Pancreas (tissue), 10 donors: ENCODE results near the gene PAM. TPM values are rescaled to one million over a fixed set of nuclear protein-coding genes. Genes with fewer than 3 reads are reported as not detected.

Experiments
- ATAC-seq, 4 donors: fragments of 200-7000 bp; cut with Tn5 transposase; one replicate each; pipeline versions ENCODE4 v1.8.0 to v1.9.1; 2020; ENCODE audit warnings: mild to moderate bottlenecking in 4 of 4, moderate library complexity in 4 of 4
- DNase-seq, 6 donors: peaks; one replicate each; pipeline ENCODE4 v3.0.0-alpha.2; 2020
- FAIRE-seq: peaks from 2 replicates; lab custom pipeline; 2012; peaks lifted over from hg19 to GRCh38; lab: Jason Lieb, UNC
- H3K27ac ChIP-seq, 4 donors: fragments of 200-600 bp; sonication (generic); 1 replicate in 3 of 4; 2 replicates in 1 of 4; pipeline versions ENCODE4 v1.5.0 to v1.8.0; 2020
- H3K27me3 ChIP-seq, 4 donors: fragments of 200-600 bp; one replicate each; pipeline ENCODE4 v1.8.0; 2021
- H3K36me3 ChIP-seq, 3 donors: fragments of 200-600 bp; sonication (generic) in 1 of 3; one replicate each; pipeline versions ENCODE4 v1.5.0 to v1.8.0; 2020 to 2021
- H3K4me1 ChIP-seq, 3 donors: fragments of 200-600 bp; one replicate each; pipeline ENCODE4 v1.8.0; 2021
- H3K4me3 ChIP-seq, 4 donors: fragments of 200-600 bp; sonication (generic) in 2 of 4; one replicate each; pipeline versions ENCODE4 v1.5.0 to v1.8.0; 2020 to 2021
- H3K9me3 ChIP-seq, 4 donors: fragments of 200-600 bp; one replicate each; pipeline ENCODE4 v1.8.0; 2021
- WGBS, 2 donors: extraction: QIAGEN DNeasy Blood & Tissue Kit; methylation state at CpG; one replicate each; pipeline ENCODE4 v1.1.7; 2013; 5-methylcytosine and 5-hydroxymethylcytosine counted together
- intact Hi-C, 3 donors: fragments of 100-400 bp; cut with DNase I; formaldehyde crosslinking; loops; one replicate each; pipeline versions ENCODE4 v1.11.1 to v1.14.2; 2022
- polyA plus RNA-seq, 2 donors: library from polyadenylated mRNA; stranded (reverse); fragments of 200-250 nt; gene quantifications; one replicate each; pipeline ENCODE4 v1.2.3, GENCODE V29; 2013
- total RNA-seq, 6 donors: library from RNA; stranded (reverse); fragmentation: NEBNext Ultra II Directional in 4 of 6; extraction: Animal tissue kit (Norgen Biotek cat#: 25700) in 4 of 6; gene quantifications; one replicate each; pipeline versions ENCODE4 v1.2.1 to v1.2.4, GENCODE V29; 2021 to 2023
- TF ChIP-seq, protein P1 (sequence below), 4 donors: fragments of 200-600 bp; sonication (generic) in 3 of 4; IDR thresholded peaks; one replicate each; pipeline versions ENCODE4 v1.5.0 to v1.8.0; 2021; ENCODE audit warnings: antibody characterized with exemption in 4 of 4
- donor health status: healthy with polysubstance abuse.
- donor health status: DM: no; HTN: no; CAD: no; lungs with moderate emphysema.
- donor health status: DM: no; HTN: no; CAD: no.
- donor health status: control.
- donor health status: control.
- donor health status: Bipolar disorder and iron deficiency.
- donor health status: DM: yes; HTN: yes; CAD: no.
- donor health status: DM: no; HTN: no; CAD: no.
- donor health status: DM: no; HTN: no; CAD: no.
- donor health status: DM: yes; HTN: yes; CAD: no.

PAM gene
- total and polyA plus RNA-seq, 8 donors = 47.0 to 242 (median 85.8) TPM

DNA sequence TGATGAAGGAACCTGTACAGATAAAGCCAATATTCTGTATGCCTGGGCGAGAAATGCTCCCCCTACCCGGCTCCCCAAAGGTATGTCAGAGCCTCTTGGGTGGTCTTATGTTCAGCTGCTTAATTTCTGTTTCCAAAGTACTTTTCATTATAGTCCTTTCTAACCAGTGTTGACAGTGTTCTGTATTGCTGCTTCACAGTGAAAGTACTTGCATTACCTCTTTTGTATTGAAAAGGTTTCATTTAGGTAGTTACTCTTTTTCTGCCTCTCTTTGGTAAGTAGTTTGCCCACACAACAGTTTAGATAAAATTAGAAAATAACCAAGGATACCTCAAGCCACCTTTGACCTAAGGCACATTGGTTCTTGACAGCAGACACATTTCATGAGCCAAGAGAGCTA lies 169.9 kb downstream of the PAM start:
- ATAC-seq = no peak
- FAIRE-seq = no peak
- no peak for DNase-seq
- H3K4me3 ChIP-seq = no peak overlapping the region
- peaks cover 0 to 3% (median 0%) of the 10 kb centered on the region in 3 donors for H3K4me1 ChIP-seq
- intact Hi-C loops = no loop called here
- TF ChIP-seq, protein P1, sequence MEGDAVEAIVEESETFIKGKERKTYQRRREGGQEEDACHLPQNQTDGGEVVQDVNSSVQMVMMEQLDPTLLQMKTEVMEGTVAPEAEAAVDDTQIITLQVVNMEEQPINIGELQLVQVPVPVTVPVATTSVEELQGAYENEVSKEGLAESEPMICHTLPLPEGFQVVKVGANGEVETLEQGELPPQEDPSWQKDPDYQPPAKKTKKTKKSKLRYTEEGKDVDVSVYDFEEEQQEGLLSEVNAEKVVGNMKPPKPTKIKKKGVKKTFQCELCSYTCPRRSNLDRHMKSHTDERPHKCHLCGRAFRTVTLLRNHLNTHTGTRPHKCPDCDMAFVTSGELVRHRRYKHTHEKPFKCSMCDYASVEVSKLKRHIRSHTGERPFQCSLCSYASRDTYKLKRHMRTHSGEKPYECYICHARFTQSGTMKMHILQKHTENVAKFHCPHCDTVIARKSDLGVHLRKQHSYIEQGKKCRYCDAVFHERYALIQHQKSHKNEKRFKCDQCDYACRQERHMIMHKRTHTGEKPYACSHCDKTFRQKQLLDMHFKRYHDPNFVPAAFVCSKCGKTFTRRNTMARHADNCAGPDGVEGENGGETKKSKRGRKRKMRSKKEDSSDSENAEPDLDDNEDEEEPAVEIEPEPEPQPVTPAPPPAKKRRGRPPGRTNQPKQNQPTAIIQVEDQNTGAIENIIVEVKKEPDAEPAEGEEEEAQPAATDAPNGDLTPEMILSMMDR (IDR thresholded peaks at IDR 0.05) = no peak
- H3K36me3 ChIP-seq = no peaks in the 10 kb centered on the region
- no peaks in the 10 kb centered on the region for H3K27me3 ChIP-seq
- H3K27ac ChIP-seq = no peak overlapping the region
- 90 to 93% methylated on average over 2 of the region's 2 CpGs for WGBS, 2 donors
- H3K9me3 ChIP-seq = no peaks in the 10 kb centered on the region

DNA sequence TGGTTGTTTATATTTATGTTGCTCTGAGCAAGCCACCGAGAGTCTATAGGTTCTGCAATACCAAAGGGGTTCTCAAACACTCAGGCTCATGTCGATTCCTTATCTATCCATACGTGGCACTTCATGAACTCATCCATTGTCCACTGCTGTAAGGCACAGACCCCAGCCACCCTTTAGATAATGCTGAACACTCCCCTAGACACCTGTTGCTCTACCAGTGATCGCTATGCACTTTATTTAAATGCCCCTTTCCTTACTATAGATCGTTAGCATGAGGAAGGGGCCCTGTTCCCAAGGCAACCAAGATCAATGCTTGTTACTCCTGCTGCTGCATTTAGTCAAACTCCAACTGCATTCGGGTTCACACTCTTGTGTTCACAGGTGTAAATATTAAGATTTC lies 171.9 kb downstream of the PAM start:
- 81 to 83% methylated on average over 6 of the region's 6 CpGs for WGBS, 2 donors
- Histone ChIP-seq H3K27ac (no peak overlapping the region), H3K9me3 (no peaks in the 10 kb centered on the region), H3K27me3 (no peaks in the 10 kb centered on the region), H3K4me1 (no peaks in the 10 kb centered on the region), H3K4me3 (no peak overlapping the region), H3K36me3 (no peaks in the 10 kb centered on the region)
- no peak for DNase-seq
- no peak for FAIRE-seq
- no peak for ATAC-seq
- intact Hi-C loops = no loop called here
- TF ChIP-seq, protein P1 (IDR thresholded peaks at IDR 0.05) = no peak

DNA sequence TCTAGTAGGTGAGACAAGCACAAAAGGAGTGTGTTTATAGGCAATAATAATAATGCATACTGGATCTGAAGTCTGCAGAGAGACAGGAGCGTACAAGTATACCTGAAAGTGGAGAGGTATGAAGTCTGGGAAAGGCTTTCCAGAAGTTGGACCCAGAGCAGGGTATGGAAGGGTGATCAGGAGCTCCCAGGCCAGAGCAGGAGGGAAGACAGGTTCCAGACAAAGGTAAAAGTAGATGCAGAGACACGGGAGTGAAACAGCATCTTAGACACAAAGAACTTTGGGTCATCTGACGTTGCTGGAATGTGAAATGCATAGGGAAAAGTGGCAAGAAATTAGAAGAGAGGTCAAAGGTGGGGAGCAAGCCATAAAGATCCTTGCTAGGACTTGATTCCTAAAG lies 175.1 kb downstream of the PAM start:
- intact Hi-C loops = no loop called here
- H3K27me3 ChIP-seq = no peaks in the 10 kb centered on the region
- TF ChIP-seq, protein P1 (IDR thresholded peaks at IDR 0.05) = no peak
- no peaks in the 10 kb centered on the region for H3K9me3 ChIP-seq
- FAIRE-seq (no peak), DNase-seq (no peak), ATAC-seq (no peak)
- H3K4me1 ChIP-seq = no peaks in the 10 kb centered on the region
- no peak overlapping the region for H3K4me3 ChIP-seq
- no peak overlapping the region for H3K27ac ChIP-seq
- WGBS, 2 donors = 95 to 96% methylated on average over 3 of the region's 3 CpGs
- H3K36me3 ChIP-seq = no peaks in the 10 kb centered on the region

DNA sequence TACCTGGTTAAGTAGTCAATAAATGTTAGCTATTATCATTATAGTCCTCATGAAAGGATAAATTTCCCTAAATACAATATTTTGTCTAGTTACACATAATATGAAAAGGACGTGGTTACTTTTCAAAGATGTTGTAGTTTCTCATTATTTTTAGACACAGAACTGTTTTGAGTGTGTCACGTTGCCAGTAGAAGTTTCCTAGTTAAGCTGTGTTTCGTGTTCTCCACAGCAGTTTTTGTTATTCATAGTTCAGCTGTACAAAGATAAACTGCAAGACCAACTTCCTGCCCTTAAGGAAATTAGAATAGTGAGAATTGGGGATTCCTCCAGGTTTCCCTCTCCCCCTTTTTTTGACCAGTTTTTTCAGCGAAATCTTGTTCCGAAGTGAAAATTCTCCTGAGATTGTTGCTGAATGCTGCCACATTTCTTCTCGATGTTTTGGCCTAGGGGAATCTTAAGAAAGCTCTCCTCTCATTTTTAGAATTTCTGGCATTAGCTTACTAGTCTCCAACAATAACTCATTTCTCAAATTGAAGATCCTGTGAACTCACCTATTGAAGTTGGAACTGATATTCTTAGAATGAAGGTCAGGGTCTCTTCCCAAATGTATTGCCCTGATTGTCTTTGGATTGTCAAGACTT lies 176.1 kb downstream of the PAM start:
- H3K9me3 ChIP-seq = no peaks in the 10 kb centered on the region
- no peaks in the 10 kb centered on the region for H3K4me1 ChIP-seq
- H3K27me3 ChIP-seq = no peaks in the 10 kb centered on the region
- H3K36me3 ChIP-seq = no peaks in the 10 kb centered on the region
- H3K4me3 ChIP-seq = no peak overlapping the region
- TF ChIP-seq, protein P1 (IDR thresholded peaks at IDR 0.05) = no peak
- ATAC-seq (no peak), FAIRE-seq (no peak), DNase-seq (no peak)
- 85% methylated on average over 6 of the region's 6 CpGs for WGBS, 2 donors
- intact Hi-C loops = no loop called here
- no peak overlapping the region for H3K27ac ChIP-seq

DNA sequence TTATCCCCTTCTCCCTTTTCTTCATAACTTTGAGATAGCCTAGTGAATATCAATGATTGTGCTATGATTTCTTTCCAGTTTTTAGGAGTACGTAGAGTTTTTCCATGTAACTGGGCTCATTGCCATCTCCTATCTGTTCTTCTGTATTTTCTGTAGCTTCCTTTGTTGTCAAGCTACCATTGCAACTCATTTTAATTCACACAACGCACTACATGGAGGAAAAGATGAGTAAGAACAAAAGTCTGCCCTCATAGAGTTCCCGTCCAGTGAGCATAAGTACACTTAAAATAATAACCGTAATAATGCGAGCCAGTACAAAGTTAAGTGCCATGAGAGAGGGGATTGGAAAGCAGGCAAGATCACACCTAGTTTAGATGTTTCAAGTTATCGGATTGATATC lies 177.7 kb downstream of the PAM start:
- DNase-seq (no peak), ATAC-seq (no peak), FAIRE-seq (no peak)
- Histone ChIP-seq H3K27me3 (no peaks in the 10 kb centered on the region), H3K4me1 (no peaks in the 10 kb centered on the region), H3K4me3 (no peak overlapping the region), H3K27ac (no peak overlapping the region), H3K9me3 (no peaks in the 10 kb centered on the region), H3K36me3 (no peaks in the 10 kb centered on the region)
- intact Hi-C loops = no loop called here
- 86 to 88% methylated on average over 6 of the region's 6 CpGs for WGBS, 2 donors
- TF ChIP-seq, protein P1 (IDR thresholded peaks at IDR 0.05) = no peak
